Mesodermal cell (in vitro differentiated cells): ENCODE data around the gene MED13L.
"Not testable (repeated sequence)": the region's sequence is repeated elsewhere in the genome, so short reads cannot be mapped to it uniquely, and the experiment has no call there.

ENCODE experiments used
- H3K27ac ChIP-seq: 2 replicates; pipeline ENCODE4 v1.7.0; 2013; ENCODE audit warnings: mild to moderate bottlenecking, low read depth, low read length, moderate library complexity; ENCODE audit not compliant: severe bottlenecking
- H3K36me3 ChIP-seq: 2 replicates; pipeline ENCODE4 v1.7.1; 2013; ENCODE audit warnings: mild to moderate bottlenecking, low read length, moderate library complexity; ENCODE audit not compliant: control insufficient read depth, insufficient read depth
- H3K4me1 ChIP-seq: one replicate; pipeline ENCODE4 v1.7.1; 2013; ENCODE audit warnings: mild to moderate bottlenecking, low read length; ENCODE audit not compliant: insufficient read depth, control insufficient read depth, poor library complexity, severe bottlenecking
- H3K4me3 ChIP-seq: 2 replicates; pipeline ENCODE4 v1.7.0; 2013; ENCODE audit warnings: low read length, control low read depth, mild to moderate bottlenecking; ENCODE audit not compliant: insufficient read depth, poor library complexity, severe bottlenecking; ENCODE audit errors: extremely low read depth
- H3K9me3 ChIP-seq: 2 replicates; pipeline ENCODE4 v1.7.1; 2013; ENCODE audit warnings: mild to moderate bottlenecking, low read length, moderate library complexity; ENCODE audit not compliant: control insufficient read depth
- WGBS, 2 experiments: methylation state at CpG; one replicate each; pipeline ENCODE4 v1.1.5; 2013; ENCODE audit warnings: missing lambda C conversion rate in 2 of 2; ENCODE audit not compliant: insufficient coverage in 2 of 2; 5-methylcytosine and 5-hydroxymethylcytosine counted together

The MED13L gene

DNA sequence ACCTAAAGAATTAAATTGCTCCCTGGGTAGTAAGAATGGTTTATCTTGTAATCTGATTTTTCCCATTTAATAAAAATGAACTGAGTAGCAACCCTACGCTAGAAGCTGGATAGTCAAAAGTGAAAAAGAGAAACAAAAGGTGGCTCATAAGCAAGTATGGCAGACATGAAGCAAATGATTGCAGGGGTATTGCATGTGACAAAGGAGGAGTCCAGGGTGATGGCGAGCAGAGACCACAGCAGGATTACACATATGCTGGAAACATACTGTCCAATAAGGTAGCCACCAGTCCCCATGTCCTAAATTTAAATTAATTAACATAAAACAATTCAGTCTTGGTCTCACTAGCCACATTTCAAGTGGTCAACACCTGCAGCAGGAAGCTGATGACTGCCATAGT, 283.8 kb downstream of the MED13L start:
- Histone ChIP-seq H3K4me3 (no peak overlapping the region), H3K9me3 (no peaks in the 10 kb centered on the region), H3K36me3 (peaks cover 74% of the 10 kb centered on the region), H3K27ac (no peak overlapping the region), H3K4me1 (peaks cover 10% of the 10 kb centered on the region)
- 100% methylated on average over 1 of the region's 2 CpGs; no CpG with 5 or more reads in 1 of the 2 experiments for WGBS, 2 experiments

DNA sequence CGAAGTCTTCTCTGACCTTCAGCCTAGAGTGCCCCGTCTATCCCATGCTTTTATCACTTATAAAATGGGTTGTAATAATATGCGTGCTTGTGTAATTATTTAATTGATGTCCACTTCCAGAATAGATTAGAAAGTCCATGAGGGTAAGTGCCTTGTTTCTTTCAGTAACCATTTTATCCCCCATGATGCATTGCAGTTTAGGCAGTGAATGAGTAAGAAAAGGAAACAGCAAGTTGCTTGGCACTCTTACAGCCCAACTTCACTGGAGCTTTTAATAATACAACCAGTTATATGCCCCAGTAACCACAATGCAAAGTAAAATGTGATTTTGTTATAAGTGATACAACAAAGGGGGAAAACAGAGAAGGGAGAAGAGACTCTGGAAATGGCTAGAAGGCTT, 287.3 kb downstream of the MED13L start:
- H3K9me3 ChIP-seq = no peaks in the 10 kb centered on the region
- H3K36me3 ChIP-seq = peaks cover 75% of the 10 kb centered on the region
- WGBS, 2 experiments = no CpG with 5 or more reads among the region's 3 CpGs

DNA sequence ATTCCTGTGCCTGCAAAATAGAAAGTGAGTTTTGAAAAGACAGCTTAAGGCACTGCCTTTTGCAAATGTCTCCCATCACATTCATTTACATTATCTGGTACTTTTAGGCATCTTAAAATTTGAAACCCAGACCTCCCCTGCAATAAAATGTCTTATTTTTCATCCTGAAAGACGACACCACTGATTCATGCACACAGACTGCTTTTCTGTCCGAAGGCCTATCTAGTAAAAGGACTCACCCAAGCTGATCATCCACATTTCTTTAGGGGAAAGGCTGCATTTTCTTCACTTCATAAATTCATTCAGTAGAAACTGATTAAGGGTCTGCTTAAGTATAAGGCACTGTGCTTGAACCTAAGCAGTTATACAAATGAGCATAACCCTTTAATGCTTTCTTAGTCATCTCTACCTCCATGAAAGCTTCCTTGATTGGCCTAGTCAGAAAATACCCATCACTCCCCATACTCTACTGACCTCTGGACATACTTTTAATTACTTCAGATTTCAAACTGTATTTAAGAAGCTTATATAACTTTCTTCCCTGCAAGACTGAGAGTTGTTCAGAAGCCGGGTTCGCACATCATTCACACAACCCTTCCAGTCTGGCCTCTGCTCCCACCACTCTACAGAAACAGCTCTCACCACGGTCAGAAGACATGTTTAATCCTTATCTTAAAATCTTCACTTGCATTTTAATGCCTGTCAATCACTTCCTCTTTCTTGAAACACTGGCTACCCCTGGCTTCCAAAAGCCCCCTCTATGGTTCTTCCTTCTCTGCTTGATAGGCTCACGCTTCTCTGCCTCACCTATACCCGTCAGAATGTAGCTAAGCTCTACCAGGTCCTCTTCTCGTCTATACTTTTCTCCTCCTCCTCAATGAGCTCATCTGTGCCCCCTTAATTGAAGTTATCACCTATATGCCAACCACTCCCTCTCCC, 288.6 kb downstream of the MED13L start:
- no peak overlapping the region for H3K27ac ChIP-seq
- peaks cover 12% of the 10 kb centered on the region for H3K4me1 ChIP-seq
- no peaks in the 10 kb centered on the region for H3K9me3 ChIP-seq
- peaks cover 79% of the 10 kb centered on the region for H3K36me3 ChIP-seq
- WGBS, 2 experiments = 79 to 89% methylated on average over 8 of the region's 8 CpGs
- H3K4me3 ChIP-seq = no peak overlapping the region

More for the DNA sequence above, 287.3 kb downstream of the MED13L start:
- Histone ChIP-seq H3K4me1 (peaks cover 12% of the 10 kb centered on the region), H3K27ac (no peak overlapping the region), H3K4me3 (no peak overlapping the region)

DNA sequence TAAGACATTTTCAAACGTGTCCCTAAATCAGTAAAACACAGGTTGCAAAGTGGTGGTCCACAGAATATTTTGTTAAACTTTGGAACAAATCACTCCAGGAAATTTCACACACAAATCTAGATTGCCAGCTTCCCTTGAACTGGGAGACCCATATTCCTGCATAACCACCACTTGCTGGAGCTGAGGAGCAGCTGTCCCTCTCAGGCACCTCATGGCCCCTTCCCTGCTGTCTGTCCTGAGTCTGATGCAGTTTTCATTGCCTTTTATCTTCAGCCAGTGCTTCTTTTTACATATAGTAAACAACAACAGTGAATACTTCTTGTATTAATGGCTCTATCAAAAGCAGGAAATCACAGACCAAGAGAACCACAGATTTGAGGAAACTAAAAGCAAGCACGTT, 289.3 kb downstream of the MED13L start:
- H3K27ac ChIP-seq = peak overlapping the region; percentile 11
- H3K9me3 ChIP-seq = no peaks in the 10 kb centered on the region
- 33 to 50% methylated on average over 1 of the region's 2 CpGs for WGBS, 2 experiments

GRCh38 chr12:115984616-115985015, 292.9 kb downstream of the MED13L start:
- no peak overlapping the region for H3K4me3 ChIP-seq
- H3K9me3 ChIP-seq = no peaks in the 10 kb centered on the region
- H3K4me1 ChIP-seq = peaks cover 11% of the 10 kb centered on the region
- H3K27ac ChIP-seq = no peak overlapping the region
- 91% methylated on average over 1 of the region's 4 CpGs; no CpG with 5 or more reads in 1 of the 2 experiments for WGBS, 2 experiments
- peaks cover 68% of the 10 kb centered on the region for H3K36me3 ChIP-seq

More for the DNA sequence above, 289.3 kb downstream of the MED13L start:
- Histone ChIP-seq H3K4me3 (no peak overlapping the region), H3K4me1 (peaks cover 12% of the 10 kb centered on the region), H3K36me3 (peaks cover 79% of the 10 kb centered on the region)

- H3K4me1 ChIP-seq = no peaks in the 10 kb centered on the region
- peaks cover 68% of the 10 kb centered on the region for H3K36me3 ChIP-seq
- no peak overlapping the region for H3K4me3 ChIP-seq
- H3K9me3 ChIP-seq = no peaks in the 10 kb centered on the region
- 86 to 89% methylated on average over 4 of the region's 5 CpGs for WGBS, 2 experiments
- no peak overlapping the region for H3K27ac ChIP-seq
Observed at GRCh38 chr12:115983226-115983798, 294.2 kb downstream of the MED13L start.

DNA sequence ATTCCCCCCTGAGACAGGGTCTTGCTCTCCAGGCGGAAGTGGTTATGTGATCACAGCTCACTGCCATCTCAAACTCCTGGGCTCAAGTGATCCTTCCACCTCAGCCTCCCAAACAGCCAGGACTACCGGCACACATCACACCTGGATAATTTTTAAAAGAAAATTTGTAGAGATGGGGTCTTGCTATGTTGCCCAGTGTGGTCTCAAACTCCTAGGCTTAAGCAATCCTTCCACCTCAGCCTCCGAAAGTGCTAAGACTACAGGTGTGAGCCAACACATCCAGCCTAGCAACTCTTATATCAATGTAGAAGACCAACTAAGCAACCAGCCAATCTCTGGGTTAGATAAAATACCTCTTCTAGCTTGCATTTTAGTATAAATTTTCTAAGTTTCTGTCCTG, 297.2 kb downstream of the MED13L start:
- Histone ChIP-seq H3K27ac (no peak overlapping the region), H3K4me1 (no peaks in the 10 kb centered on the region), H3K4me3 (no peak overlapping the region), H3K9me3 (no peaks in the 10 kb centered on the region), H3K36me3 (peaks cover 67% of the 10 kb centered on the region)
- 100% methylated on average over 1 of the region's 3 CpGs; no CpG with 5 or more reads in 1 of the 2 experiments for WGBS, 2 experiments

DNA sequence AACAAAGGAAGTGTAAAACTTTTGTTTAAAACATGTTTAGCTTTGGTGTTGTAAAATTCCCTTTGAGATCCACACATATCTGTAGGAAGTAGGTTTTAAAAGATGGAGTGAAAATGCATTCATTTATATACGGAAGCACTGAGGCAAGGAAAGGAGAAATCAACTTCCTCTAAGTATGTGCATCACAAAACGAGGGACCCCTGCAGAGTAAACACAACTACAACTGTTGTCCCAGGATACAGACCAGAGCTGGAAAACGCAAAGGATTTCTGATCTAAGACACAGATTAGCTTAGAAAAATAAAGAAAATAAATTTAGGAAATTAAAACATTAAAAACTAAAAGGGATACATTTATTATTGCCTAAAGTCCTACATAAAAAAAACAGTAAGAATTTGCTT, 297.6 kb downstream of the MED13L start:
- Histone ChIP-seq H3K4me3 (no peak overlapping the region), H3K4me1 (no peaks in the 10 kb centered on the region), H3K9me3 (no peaks in the 10 kb centered on the region), H3K36me3 (peaks cover 68% of the 10 kb centered on the region), H3K27ac (no peak overlapping the region)
- 60% methylated on average over 2 of the region's 3 CpGs; no CpG with 5 or more reads in 1 of the 2 experiments for WGBS, 2 experiments

DNA sequence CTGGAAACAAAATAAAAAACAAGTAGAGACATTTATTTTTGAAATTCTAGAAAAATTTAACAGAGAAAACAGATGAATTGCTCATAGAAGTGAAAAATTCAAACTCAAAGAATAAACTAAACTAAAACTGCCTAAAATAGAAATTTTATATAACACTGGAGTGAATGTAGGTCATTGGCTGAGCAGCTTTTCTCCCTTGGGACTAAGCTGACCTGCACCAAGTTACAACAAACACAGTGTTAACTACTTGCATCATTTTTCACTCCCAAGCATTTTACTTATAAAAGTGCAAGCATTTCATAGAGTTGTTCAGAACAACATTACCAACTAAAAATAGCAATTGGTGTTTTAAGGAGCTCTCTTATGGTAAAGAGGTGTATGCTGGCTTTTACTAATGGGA, 298.1 kb downstream of the MED13L start:
- no peak overlapping the region for H3K4me3 ChIP-seq
- no peak overlapping the region for H3K27ac ChIP-seq
- H3K9me3 ChIP-seq = no peaks in the 10 kb centered on the region
- peaks cover 63% of the 10 kb centered on the region for H3K36me3 ChIP-seq
- no peaks in the 10 kb centered on the region for H3K4me1 ChIP-seq

DNA sequence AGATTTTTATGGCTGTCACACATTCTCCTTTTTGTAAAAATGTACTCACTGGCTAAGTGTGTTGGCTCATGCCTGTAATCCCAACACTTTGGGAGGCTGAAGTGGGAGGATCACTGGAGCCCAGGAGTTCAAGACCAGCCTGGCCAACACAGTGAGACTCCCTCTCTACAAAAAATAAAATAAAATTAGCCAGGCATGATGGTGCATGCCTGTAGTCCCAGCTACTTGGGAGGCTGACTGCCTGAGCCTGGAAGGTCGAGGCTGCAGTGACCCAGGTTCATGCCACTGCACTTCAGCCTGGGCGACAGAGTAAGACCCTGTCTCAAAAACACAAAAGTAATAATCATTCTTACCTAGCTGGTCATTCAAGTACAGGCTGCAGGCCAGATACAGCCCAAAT, 300.7 kb downstream of the MED13L start:
- peaks cover 12% of the 10 kb centered on the region for H3K4me1 ChIP-seq
- 92 to 96% methylated on average over 2 of the region's 2 CpGs for WGBS, 2 experiments
- H3K27ac ChIP-seq, H3K9me3 ChIP-seq, H3K4me3 ChIP-seq: not testable (repeated sequence)
- peaks cover 53% of the 10 kb centered on the region for H3K36me3 ChIP-seq

DNA sequence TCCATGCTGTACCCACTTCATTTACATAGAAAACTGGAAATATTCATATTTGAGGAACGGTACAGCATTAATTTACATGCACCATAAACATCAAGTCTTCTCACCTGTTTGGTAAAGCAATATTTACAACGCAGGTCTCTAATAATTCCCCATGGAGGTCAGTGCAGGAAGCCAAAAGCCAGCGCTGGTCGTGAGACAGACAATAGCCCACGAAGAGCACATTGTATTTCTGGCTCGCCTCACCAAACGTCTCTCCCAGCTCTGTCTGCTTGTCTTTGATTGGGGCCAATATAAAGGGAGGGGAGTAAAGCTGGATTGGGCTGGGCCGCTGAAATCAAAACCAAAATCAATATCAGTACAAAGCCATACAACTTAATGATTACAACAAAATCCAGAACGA, 302.1 kb downstream of the MED13L start:
- peaks cover 12% of the 10 kb centered on the region for H3K4me1 ChIP-seq
- H3K36me3 ChIP-seq = peaks cover 62% of the 10 kb centered on the region
- no peak overlapping the region for H3K4me3 ChIP-seq
- no peaks in the 10 kb centered on the region for H3K9me3 ChIP-seq
- H3K27ac ChIP-seq = no peak overlapping the region
- WGBS, 2 experiments = 96 to 97% methylated on average over 4 to 5 of the region's 9 CpGs
